Measurements from ENCODE around the gene KCNAB2. TPM values are rescaled to one million over a fixed set of nuclear protein-coding genes. Genes with fewer than 3 reads are reported as not detected.

Gene KCNAB2
- total RNA-seq, 2 experiments from 2014 or later: 290 to 299 TPM

GRCh38 chr1:6143395-6143794 is 97.7 kb downstream of the KCNAB2 start:
- CTCF ChIA-PET: interaction anchor here (1.1 kb wide), 1 partner anchor 10 kb away, joined by 3 read pairs; no protein-coding TSS in a partner anchor
- intact Hi-C loops (cut with micrococcal nuclease): no loop called here
- Mint-ChIP-seq H3K4me3 (no peak overlapping the region), H3K4me1 (ENCODE audit: low read depth) (peaks cover 2% of the 10 kb centered on the region), H3K27ac (no peak overlapping the region), H3K36me3 (ENCODE audit: low read depth) (no peaks in the 10 kb centered on the region), H3K27me3 (peaks cover 4% of the 10 kb centered on the region), H3K9me3 (no peaks in the 10 kb centered on the region)
- POLR2A ChIA-PET: no interaction called here
- DNase-seq: no peak
- no peak for TF ChIP-seq CTCF (IDR thresholded peaks at IDR 0.05)
- no peak for ATAC-seq

- Mint-ChIP-seq H3K4me1 (ENCODE audit: low read depth) (peaks cover 3% of the 10 kb centered on the region), H3K36me3 (ENCODE audit: low read depth) (no peaks in the 10 kb centered on the region), H3K4me3 (no peak overlapping the region), H3K27ac (no peak overlapping the region), H3K27me3 (peaks cover 6% of the 10 kb centered on the region), H3K9me3 (no peaks in the 10 kb centered on the region)
- ATAC-seq: no peak
- ChIA-PET CTCF (interaction anchor here (1.1 kb wide), 1 partner anchor 9 kb away, joined by 3 read pairs; no protein-coding TSS in a partner anchor), POLR2A (interaction anchor here (0.7 kb wide), 1 partner anchor 42 kb away, joined by 3 read pairs; no protein-coding TSS in a partner anchor)
- no peak for DNase-seq
- TF ChIP-seq CTCF (IDR thresholded peaks at IDR 0.05): no peak
- intact Hi-C loops (cut with micrococcal nuclease): no loop called here
Measured at GRCh38 chr1:6144175-6144574, 98.5 kb downstream of the KCNAB2 start.

GRCh38 chr1:6144647-6145395 is 99.1 kb downstream of the KCNAB2 start:
- Mint-ChIP-seq H3K4me3 (no peak overlapping the region), H3K4me1 (ENCODE audit: low read depth) (peaks cover 3% of the 10 kb centered on the region), H3K27ac (no peak overlapping the region), H3K9me3 (no peaks in the 10 kb centered on the region), H3K27me3 (peaks cover 6% of the 10 kb centered on the region), H3K36me3 (ENCODE audit: low read depth) (no peaks in the 10 kb centered on the region)
- POLR2A ChIA-PET: interaction anchor here (0.7 kb wide), 1 partner anchor 42 kb away, joined by 3 read pairs; no protein-coding TSS in a partner anchor
- ATAC-seq (no peak), DNase-seq (no peak)
- CTCF ChIA-PET: interaction anchor here (1.0 kb wide), 1 partner anchor 9 kb away, joined by 3 read pairs; no protein-coding TSS in a partner anchor
- intact Hi-C loops (cut with micrococcal nuclease): no loop called here
- no peak for TF ChIP-seq CTCF (IDR thresholded peaks at IDR 0.05)

- Mint-ChIP-seq H3K4me1 (ENCODE audit: low read depth) (peaks cover 3% of the 10 kb centered on the region), H3K27ac (no peak overlapping the region), H3K36me3 (ENCODE audit: low read depth) (no peaks in the 10 kb centered on the region), H3K27me3 (peaks cover 6% of the 10 kb centered on the region), H3K9me3 (no peaks in the 10 kb centered on the region), H3K4me3 (no peak overlapping the region)
- TF ChIP-seq CTCF (IDR thresholded peaks at IDR 0.05): no peak
- intact Hi-C loops (cut with micrococcal nuclease): no loop called here
- CTCF ChIA-PET: interaction anchor here (1.0 kb wide), 2 partner anchors 10 to 102 kb away, joined by 3 read pairs; no protein-coding TSS in a partner anchor
- ATAC-seq: no peak
- POLR2A ChIA-PET: no interaction called here
- no peak for DNase-seq
Measured at GRCh38 chr1:6145396-6145750, 99.7 kb downstream of the KCNAB2 start.

- CTCF ChIA-PET: interaction anchor here (1.0 kb wide), 2 partner anchors 10 to 101 kb away, joined by 3 read pairs; no protein-coding TSS in a partner anchor
- Mint-ChIP-seq H3K36me3 (ENCODE audit: low read depth) (no peaks in the 10 kb centered on the region), H3K4me3 (no peak overlapping the region), H3K9me3 (no peaks in the 10 kb centered on the region), H3K4me1 (ENCODE audit: low read depth) (peaks cover 3% of the 10 kb centered on the region), H3K27me3 (peaks cover 6% of the 10 kb centered on the region), H3K27ac (no peak overlapping the region)
- intact Hi-C loops (cut with micrococcal nuclease): no loop called here
- POLR2A ChIA-PET: interaction anchor here (0.8 kb wide), 1 partner anchor 15 kb away, joined by 3 read pairs; no protein-coding TSS in a partner anchor
- TF ChIP-seq CTCF (IDR thresholded peaks at IDR 0.05): no peak
- ATAC-seq: no peak
- no peak for DNase-seq
Measured at GRCh38 chr1:6145864-6146410, 100.2 kb downstream of the KCNAB2 start.

All from activated CD8-positive, alpha-beta T cell treated with anti-CD3 and anti-CD28 coated beads for 36 hours (primary cell).